C4-2B (cell line): ENCODE results near the gene MBTPS1.

Experiments used
- H3K27ac ChIP-seq: fragments of 450-650 bp; 2 replicates; pipeline ENCODE4 v1.5.1; 2017
- CTCF ChIP-seq: fragments of 450-650 bp; conservative IDR thresholded peaks from 2 replicates; pipeline ENCODE4 v1.5.1; 2017; ENCODE audit warnings: mild to moderate bottlenecking
- ZFX ChIP-seq: fragments of 450-650 bp; IDR thresholded peaks from 2 replicates; pipeline ENCODE4 v1.6.1; 2017

Gene MBTPS1

GRCh38 chr16:84081446-84081989 is 35.2 kb downstream of the MBTPS1 start:
- TF ChIP-seq CTCF (no peak), ZFX (no peak)

GRCh38 chr16:84080813-84081212 is 35.9 kb downstream of the MBTPS1 start:
- TF ChIP-seq ZFX (no peak), CTCF (no peak)
- no peak overlapping the region for H3K27ac ChIP-seq

More at GRCh38 chr16:84081446-84081989, 35.2 kb downstream of the MBTPS1 start:
- H3K27ac ChIP-seq, result no peak overlapping the region

- TF ChIP-seq ZFX (no peak), CTCF (no peak)
- no peak overlapping the region for H3K27ac ChIP-seq
Observed at GRCh38 chr16:84080378-84080777, 36.4 kb downstream of the MBTPS1 start.

- TF ChIP-seq ZFX (no peak), CTCF (no peak)
- H3K27ac ChIP-seq, result no peak overlapping the region
Observed at GRCh38 chr16:84079664-84080063, 37.1 kb downstream of the MBTPS1 start.

- TF ChIP-seq CTCF (no peak), ZFX (no peak)
- no peak overlapping the region for H3K27ac ChIP-seq
Observed at GRCh38 chr16:84075376-84075775, 41.4 kb downstream of the MBTPS1 start.

- no peak overlapping the region for H3K27ac ChIP-seq
- no peak for TF ChIP-seq ZFX
- no peak for TF ChIP-seq CTCF
Observed at GRCh38 chr16:84074721-84075120, 42.0 kb downstream of the MBTPS1 start.

- H3K27ac ChIP-seq, result no peak overlapping the region
Observed at GRCh38 chr16:84072014-84072413, 44.7 kb downstream of the MBTPS1 start.

GRCh38 chr16:84071121-84071520 is 45.6 kb downstream of the MBTPS1 start:
- TF ChIP-seq CTCF (no peak), ZFX (no peak)
- no peak overlapping the region for H3K27ac ChIP-seq

More at GRCh38 chr16:84072014-84072413, 44.7 kb downstream of the MBTPS1 start:
- TF ChIP-seq ZFX, result no peak
